Measurements from ENCODE around the gene SIPA1L2. TPM values are rescaled to one million over a fixed set of nuclear protein-coding genes. Genes with fewer than 3 reads are reported as not detected.

The SIPA1L2 gene
- total and polyA plus RNA-seq, 10 of the 15 experiments (the other 5 are each of a cell fraction or from before 2014, with no cell fraction given) = 0.01 to 0.18 TPM; not detected in 8

DNA sequence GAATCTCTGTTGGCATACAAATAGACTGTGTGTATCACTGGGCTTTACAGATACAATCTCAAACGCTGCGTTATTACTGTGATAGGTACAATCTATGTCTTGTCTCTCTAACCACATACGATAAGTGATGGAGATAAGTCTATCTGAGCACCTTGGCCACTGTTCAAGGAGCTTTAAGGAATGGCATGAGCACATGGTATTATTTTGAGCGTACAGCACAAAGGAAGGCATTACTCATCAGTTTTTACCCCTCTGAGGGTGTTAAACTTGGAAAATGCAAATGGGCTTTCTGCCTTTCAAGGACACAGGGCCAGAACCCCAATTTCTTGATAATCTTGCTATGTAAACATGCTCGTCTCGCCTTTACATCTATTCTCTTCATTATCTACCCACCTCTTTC is 11.6 kb upstream of the SIPA1L2 start:
- POLR2A ChIA-PET = no interaction called here
- H3K4me2 ChIP-seq (ENCODE audit: control insufficient read depth, insufficient read depth) = no peak overlapping the region
- no peak overlapping the region for H2AFZ ChIP-seq (ENCODE audit: control insufficient read depth, low read depth, low read length)
- H3K79me2 ChIP-seq (ENCODE audit: control insufficient read depth, insufficient read depth, low read length) = no peaks in the 10 kb centered on the region
- H3K4me3 ChIP-seq = no peak overlapping the region
- no peaks in the 10 kb centered on the region for H4K20me1 ChIP-seq (ENCODE audit: control insufficient read depth, insufficient read depth)
- H3K36me3 ChIP-seq (ENCODE audit: control insufficient read depth in 2 of 2, insufficient read depth in 2 of 2, low read length in 1 of 2) = no peaks in the 10 kb centered on the region
- BruUV-seq (replicated peaks) = no TSS peak
- intact Hi-C loops (cut with micrococcal nuclease; ENCODE audit: unreplicated experiment) (no loop called here), in situ Hi-C loops (cut with MboI) (no loop called here)
- no peaks in the 10 kb centered on the region for H3K9me3 ChIP-seq (replicated peaks; ENCODE audit: control insufficient read depth, insufficient read depth, low read length)
- TF ChIP-seq, protein P1, sequence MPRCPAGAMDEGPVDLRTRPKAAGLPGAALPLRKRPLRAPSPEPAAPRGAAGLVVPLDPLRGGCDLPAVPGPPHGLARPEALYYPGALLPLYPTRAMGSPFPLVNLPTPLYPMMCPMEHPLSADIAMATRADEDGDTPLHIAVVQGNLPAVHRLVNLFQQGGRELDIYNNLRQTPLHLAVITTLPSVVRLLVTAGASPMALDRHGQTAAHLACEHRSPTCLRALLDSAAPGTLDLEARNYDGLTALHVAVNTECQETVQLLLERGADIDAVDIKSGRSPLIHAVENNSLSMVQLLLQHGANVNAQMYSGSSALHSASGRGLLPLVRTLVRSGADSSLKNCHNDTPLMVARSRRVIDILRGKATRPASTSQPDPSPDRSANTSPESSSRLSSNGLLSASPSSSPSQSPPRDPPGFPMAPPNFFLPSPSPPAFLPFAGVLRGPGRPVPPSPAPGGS (IDR thresholded peaks at IDR 0.05; ENCODE audit: borderline replicate concordance, insufficient read depth, low read depth, low read length, poor library complexity, severe bottlenecking) = no peak
- TF ChIP-seq FOXK2 (IDR thresholded peaks at IDR 0.05) (no peak), NFYB (IDR thresholded peaks at IDR 0.05; ENCODE audit: insufficient read depth, low read depth, low read length) (no peak), YY1 (IDR thresholded peaks at IDR 0.05; ENCODE audit: low read depth, low read length) (no peak), BMI1 (IDR thresholded peaks at IDR 0.05; ENCODE audit: borderline replicate concordance) (no peak), EED (IDR thresholded peaks at IDR 0.05; ENCODE audit: low read depth) (no peak), MEF2B (IDR thresholded peaks at IDR 0.05; ENCODE audit: partially characterized antibody, poor library complexity, severe bottlenecking) (no peak), ZNF622 (IDR thresholded peaks at IDR 0.05) (no peak)
- TF ChIP-seq, protein P2, sequence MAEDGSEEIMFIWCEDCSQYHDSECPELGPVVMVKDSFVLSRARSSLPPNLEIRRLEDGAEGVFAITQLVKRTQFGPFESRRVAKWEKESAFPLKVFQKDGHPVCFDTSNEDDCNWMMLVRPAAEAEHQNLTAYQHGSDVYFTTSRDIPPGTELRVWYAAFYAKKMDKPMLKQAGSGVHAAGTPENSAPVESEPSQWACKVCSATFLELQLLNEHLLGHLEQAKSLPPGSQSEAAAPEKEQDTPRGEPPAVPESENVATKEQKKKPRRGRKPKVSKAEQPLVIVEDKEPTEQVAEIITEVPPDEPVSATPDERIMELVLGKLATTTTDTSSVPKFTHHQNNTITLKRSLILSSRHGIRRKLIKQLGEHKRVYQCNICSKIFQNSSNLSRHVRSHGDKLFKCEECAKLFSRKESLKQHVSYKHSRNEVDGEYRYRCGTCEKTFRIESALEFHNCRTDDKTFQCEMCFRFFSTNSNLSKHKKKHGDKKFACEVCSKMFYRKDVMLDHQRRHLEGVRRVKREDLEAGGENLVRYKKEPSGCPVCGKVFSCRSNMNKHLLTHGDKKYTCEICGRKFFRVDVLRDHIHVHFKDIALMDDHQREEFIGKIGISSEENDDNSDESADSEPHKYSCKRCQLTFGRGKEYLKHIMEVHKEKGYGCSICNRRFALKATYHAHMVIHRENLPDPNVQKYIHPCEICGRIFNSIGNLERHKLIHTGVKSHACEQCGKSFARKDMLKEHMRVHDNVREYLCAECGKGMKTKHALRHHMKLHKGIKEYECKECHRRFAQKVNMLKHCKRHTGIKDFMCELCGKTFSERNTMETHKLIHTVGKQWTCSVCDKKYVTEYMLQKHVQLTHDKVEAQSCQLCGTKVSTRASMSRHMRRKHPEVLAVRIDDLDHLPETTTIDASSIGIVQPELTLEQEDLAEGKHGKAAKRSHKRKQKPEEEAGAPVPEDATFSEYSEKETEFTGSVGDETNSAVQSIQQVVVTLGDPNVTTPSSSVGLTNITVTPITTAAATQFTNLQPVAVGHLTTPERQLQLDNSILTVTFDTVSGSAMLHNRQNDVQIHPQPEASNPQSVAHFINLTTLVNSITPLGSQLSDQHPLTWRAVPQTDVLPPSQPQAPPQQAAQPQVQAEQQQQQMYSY (CRISPR knock-in tag; IDR thresholded peaks at IDR 0.05) = no peak
- no peaks in the 10 kb centered on the region; a peak in 1 of 4 replicates for H3K27me3 ChIP-seq (replicated peaks in 1 of 2; ENCODE audit: control insufficient read depth in 2 of 2, insufficient read depth in 2 of 2, low read length in 1 of 2)
- no peak overlapping the region for H3K27ac ChIP-seq (ENCODE audit: control insufficient read depth, insufficient read depth)
- DNase-seq (ENCODE audit: low read depth, low spot score) (no peak), ATAC-seq (no peak), FAIRE-seq (no peak)
- SMC1A ChIA-PET (ENCODE audit: uncharacterized antibody, unreplicated experiment) = no interaction called here
- WGBS (ENCODE audit: insufficient coverage, insufficient replicate concordance, low lambda C conversion rate, missing lambda C conversion rate) = 40% methylated on average over 6 of the region's 6 CpGs
- CTCF ChIA-PET = no interaction called here
- H3K4me1 ChIP-seq (ENCODE audit: control insufficient read depth, insufficient read depth, low read length) = no peaks in the 10 kb centered on the region
- RAD21 ChIA-PET (ENCODE audit: unreplicated experiment) = no interaction called here
- no peak overlapping the region for H3K9ac ChIP-seq (ENCODE audit: control insufficient read depth, insufficient read depth, low read length)

Measured in GM12878 (cell line).